22Rv1 (cell line): ENCODE data around the gene TRANK1.

Source experiments
- CTCF ChIP-seq: fragments of 450-650 bp; IDR thresholded peaks from 2 replicates; pipeline ENCODE4 v1.5.1; 2017; ENCODE audit warnings: mild to moderate bottlenecking
- ZFX ChIP-seq: fragments of 450-650 bp; IDR thresholded peaks from 2 replicates; pipeline ENCODE4 v1.6.1; 2017; ENCODE audit warnings: antibody characterized with exemption, borderline replicate concordance

GRCh38 chr3:36842275-36842674 lies 102.6 kb downstream of the TRANK1 start:
- TF ChIP-seq CTCF (no peak), ZFX (no peak)
